Kidney glomerular epithelial cell (primary cell): ENCODE results near the gene IPO9.
"Not testable (repeated sequence)": the region's sequence is repeated elsewhere in the genome, so short reads cannot be mapped to it uniquely, and the experiment has no call there.

Source experiments
- DNase-seq: peaks from one replicate; lab custom pipeline; 2025; lab: John Stamatoyannopoulos, UW

The IPO9 gene

DNA sequence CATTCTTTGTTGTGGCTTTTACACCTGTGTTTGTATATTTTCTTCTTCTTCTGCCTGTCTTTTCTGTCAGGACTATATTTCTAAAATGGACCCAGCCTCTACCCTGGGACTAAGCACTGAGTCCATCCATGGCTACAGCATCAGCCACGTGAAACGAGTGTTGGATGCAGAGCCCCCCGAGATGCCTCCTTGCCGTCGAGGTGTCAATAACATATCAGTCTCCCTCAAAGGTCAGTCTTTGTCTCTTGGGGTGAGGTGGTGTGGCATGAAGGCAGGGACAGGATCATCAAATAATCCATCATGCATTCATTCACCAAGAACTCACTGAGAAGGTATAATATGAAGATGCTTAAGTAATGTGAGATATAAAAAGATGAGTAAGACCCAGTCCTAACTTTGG is 19.1 kb upstream of the IPO9 start:
- no peak for DNase-seq

DNA sequence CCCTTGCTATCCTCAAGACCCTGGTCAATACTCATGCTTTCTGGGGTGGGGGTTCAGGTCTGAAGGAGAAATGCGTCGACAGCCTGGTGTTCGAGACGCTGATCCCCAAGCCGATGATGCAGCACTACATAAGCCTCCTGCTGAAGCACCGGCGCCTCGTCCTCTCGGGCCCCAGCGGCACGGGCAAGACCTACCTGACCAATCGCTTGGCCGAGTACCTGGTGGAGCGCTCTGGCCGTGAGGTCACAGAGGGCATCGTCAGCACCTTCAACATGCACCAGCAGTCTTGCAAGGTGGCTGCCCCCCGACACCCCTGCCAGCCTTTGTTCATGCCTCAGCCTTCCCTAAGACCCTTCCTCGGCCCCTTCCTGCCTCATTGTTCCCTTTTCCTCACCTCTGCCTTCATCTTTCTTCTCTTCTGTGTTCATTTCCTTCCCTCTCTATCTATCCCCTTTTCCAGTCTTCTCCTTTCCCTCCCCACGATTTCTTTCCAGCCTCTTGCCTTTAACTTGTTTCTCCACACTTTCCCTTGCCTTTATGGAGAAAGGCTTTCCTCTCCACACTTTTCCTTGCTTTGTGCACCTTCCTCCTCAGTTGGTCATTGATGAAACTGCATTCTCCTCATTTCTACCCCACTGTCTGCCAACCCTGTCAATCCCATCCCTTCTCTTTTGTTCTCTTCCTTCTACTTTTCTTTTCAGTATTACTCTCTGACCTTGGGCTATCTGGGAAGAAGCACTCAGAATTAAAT is 18.3 kb upstream of the IPO9 start:
- no peak for DNase-seq

DNA sequence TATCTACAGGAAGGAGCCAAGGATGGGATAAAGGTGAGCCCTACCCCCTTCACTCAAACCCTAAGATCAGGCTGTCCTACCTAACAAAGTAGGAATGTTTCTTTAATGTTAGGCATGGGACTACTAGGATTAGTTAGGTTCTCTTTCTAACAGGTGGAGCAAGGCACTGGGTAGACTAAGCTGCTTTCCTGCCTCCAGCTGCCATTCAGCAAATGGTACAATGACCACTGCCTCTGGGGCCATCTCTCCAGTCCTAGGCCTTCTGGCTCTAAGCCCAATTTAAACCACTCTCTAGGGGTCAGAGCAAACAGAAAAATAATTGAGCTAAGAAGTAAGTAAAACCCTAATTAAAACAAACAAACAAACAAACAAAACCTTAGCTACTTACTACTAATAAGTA is 15.7 kb upstream of the IPO9 start:
- no peak for DNase-seq

DNA sequence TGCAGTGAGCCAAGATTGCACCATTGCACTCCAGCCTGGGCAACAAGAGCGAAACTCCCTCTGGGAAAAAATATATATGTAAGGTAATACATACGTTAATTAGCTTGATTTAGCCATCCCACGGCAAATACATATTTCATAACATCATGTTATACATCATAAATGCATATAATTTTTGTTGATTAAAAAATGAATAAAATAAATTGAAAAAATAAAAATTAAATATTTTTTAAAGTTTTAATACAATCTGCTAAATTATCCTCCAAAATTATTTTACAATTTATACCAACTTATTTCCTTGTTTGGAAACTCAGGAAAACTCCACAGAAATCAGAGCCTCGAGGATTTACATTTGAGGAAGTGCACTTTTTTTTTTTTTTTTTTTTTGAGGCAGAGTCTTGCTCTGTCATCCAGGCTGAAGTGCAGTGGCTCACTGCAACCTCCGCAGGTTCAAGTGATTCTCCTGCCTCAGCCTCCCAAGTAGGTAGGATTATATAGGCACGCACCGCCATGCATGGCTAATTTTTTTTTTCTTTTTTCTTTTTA is 12.6 kb upstream of the IPO9 start:
- DNase-seq, result no peak

DNA sequence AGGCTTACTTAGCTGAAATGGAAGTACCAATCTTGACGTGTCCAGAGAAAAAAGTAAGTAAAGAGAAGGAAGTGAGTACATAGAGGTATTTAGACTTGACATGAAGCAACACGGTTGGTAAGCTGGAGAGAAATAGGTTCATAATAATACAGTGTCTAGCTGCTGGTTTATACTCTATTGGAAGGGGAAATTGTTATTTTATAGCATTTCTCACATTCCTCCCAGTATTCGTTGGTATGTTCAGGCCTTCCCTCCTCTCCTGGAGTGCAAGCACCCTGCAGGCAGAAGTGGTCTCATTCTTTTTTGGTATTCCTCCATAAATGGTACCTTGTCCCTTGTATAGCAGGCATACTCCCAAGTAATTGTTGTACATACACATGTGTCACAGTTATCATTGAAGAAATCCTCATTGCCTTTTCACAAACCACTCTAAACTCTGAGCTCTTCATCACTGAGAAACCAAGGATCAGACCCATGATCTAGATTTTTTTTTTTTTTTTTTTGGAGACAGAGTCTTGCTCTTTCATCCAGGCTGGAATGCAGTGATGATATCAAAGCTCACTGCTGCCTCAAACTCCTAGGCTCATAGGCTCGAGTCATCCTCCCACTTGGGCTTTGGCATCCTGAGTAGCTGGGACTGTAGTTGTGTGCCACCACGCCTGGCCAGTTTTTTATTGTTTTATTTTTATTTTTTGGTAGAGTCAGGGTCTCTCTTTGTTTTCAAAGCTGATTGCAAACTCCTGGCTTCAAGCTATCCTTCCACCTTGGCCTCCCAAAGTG is 9.8 kb upstream of the IPO9 start:
- DNase-seq, result no peak

DNA sequence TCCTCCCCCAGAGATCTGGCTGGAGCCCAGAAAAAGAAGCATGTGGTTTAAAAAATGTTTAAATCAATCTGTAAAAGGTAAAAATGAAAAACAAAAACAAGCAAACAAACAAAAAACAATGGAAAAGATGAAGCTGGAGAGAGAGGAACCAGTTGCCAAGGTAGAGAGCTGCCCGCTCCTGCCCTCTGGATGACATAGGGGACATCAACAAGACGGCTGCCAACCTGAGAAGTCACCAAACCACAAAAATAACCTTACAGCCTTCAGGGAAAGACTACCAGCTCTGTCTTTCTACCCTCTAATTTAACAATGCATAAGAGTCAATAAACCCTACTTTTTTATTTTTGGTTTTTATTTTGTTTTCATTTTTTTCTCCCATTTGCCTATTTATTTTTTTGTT is 8.5 kb upstream of the IPO9 start:
- DNase-seq, result no peak

DNA sequence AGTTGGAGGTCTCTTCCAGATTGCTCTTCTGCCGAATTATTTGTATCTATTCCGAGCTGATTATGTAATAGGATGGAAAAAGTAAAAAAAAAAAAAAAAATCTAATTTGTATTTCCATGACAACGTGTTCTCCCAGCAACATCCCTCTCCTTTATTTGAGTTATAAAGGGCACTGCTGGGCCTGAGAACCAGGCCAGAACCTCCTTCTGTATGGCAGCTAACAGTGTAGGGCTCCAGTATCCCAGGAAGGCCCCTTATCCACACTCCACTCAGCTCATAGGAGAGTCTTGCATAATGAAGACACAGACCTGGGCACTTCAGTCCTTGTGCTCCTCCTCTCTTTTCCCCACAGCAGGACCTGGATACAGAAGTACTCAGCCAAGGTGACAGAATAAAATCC is 3.7 kb upstream of the IPO9 start:
- DNase-seq, result no peak

DNA sequence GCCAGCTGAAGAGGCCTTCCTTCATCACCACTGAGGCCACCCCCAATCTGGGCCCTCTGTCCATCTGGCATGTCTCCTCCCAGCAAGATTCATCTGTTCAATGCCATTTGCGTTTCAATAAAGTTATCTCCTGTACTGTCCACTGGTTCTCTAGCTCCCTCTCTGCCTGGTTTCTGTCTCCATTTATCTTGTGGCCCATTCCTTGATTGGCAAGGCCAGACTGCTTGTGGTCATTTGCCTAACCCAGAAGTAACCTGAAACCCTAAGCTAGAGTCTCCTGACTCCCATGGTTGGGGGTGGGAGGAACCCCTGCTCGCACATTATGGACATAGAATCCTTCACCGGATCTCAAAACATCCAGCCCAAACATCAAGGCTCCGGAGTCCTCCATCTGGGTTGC is 2.1 kb upstream of the IPO9 start:
- no peak for DNase-seq

DNA sequence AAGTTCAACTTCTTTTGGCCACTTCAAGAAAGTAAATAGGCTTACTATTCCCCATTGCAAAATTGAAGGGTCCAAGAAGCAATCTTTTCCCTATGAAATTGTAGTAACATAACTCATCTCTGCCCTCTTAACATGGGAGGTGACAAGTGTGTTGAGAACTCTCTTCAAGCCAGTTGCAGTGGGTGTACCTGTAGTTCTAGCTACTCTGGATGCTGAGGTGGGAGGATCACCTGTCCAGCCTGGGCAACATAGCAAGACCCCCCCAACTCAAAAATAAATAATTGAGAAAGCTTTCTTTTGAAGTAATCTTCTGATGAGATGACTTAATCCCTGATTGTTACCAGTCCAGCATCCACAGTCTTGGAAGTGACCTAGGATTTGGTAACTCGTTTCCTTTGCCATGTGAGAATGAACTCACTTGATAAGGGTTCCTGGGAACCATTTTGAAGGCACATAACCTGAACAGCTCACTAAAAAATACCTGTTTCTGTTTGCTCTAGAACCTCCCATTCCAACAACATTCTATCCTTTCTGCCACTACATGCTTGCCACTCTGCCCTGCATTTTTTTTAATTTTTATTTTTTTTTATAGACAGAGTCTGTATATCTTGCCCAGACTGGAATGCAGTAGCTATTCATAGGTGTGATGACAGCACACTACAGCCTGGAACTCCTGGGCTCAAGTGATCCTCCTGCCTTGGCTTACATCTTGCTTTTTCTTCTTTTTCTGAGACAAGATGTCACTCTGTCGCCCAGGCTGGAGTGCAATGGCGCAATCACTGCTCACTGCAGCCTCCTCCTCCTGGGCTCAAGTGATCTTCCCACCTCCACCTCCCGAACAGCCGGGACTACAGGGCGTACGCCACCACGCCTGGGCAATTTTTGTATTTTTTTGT is 1.4 kb upstream of the IPO9 start:
- no peak for DNase-seq

DNA sequence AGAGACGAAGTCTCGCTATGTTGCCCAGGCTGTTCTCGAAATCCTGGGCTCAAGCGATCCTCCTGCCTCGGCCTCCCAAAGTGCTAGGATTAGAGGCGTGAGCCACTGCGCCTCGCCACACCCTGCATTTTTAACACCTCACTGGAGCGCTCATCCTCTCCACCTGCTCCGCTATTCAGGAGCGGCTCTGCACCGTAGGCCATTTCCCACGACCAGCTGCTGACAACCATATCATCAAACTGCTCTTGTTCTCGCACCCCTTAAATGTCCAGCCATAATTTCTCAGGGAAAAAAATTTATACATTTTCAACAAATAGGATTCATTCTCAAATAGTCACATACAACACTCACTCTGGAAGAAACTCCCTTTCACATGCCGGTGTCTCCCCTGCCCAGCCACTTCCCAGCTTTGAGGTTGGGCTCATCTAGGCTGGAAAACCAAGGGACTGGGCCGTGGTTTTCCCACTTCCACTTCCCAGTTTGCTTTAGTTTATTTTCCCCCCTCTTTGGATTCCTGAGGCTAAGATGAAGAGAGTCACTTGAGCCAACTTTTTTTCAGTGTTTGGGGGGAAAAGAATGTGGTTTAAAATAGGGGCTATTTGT is 639 bp upstream of the IPO9 start:
- DNase-seq, result no peak

DNA sequence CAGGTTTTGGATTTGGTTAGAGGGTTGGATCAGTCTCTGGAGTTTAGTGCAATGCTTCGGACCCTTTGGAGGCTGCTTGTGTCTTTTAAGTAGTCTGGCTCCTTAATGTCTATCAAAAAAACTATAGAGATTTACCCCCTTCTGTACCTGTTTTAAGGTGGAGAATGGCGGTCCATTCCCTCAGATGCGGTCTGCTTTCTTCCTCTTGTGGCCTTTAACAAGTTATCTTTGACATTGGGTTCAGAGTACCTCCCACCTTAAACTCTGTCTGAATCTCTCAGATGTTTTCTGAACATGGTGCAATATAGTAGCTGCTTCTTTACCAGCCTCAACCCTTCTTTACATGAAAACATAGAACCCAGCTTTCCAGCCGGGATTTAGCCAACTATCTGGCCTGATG is 2.4 kb downstream of the IPO9 start:
- no peak for DNase-seq

DNA sequence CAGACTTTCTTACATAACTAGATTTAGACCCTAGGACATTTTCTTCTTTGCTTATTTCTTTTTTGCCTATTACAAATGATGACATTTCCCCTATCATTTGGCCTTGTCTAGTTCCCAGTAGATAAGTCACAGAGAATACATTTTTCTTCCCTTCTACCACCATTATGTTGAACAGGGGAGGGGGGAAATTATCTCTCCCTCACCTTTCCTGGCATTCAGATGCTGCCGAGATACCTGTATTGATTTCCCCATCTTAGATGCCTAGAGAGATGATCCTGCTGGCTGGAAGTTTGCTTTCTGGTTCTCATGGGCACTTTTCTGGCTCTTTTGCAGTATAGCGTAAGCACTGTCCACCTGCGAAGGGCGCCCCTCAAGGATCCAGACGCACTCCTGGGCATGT is 5.7 kb downstream of the IPO9 start:
- DNase-seq, result no peak

DNA sequence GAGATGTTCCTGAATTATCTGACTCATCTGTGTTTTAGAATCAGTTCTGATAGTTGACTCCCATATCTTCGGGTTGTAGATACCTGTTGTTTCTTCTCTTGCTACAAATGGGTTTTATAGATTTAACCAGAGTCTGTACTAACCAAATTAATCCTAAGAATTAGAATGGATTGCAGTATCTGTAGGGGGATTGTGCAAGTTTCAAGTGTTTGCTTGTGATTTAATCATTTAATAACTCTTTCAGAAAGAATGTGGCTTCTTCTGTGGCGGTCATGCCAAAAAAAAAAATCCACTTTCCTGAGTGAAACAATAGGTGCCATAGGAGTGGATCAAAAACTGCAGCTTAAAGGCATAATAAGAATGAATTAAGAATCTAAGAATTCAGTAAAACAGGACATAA is 9.4 kb downstream of the IPO9 start:
- no peak for DNase-seq

DNA sequence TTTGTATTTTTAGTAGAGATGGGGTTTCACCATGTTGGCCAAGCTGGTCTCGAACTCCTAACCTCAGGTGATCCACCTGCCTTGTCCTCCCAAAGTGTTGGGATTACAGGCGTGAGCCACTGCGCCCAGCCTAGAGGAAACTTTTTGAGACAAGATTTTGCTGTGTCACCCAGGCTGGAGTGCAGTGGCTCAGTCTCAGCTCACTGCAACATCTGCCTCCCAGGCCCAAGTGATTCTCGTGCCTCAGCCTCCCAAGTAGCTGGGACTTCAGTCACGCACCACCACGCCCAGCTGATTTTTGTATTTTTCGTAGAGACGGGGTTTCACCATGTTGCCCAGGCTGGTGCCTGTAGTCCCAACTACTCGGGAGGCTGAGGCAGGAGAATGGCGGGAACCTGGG is 10.1 kb downstream of the IPO9 start:
- not testable (repeated sequence) for DNase-seq

DNA sequence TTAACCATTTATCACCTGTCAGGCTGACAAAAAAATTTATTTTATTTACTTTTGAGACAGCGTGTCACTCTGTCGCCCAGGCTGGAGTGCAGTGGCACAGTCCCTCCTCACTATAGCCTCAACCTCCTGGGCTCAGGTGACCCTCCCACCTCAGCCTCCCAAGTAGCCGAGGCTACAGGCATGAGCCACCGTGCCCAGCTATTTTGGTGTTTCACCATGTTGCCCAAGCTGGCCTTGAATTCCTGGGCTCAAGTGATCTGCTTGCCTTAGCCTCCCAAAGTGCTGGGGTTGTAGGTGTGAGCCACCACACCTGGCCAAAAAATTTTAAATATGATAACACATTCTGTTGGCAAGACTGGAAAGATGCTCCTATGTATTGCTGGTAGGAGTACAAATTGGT is 11.1 kb downstream of the IPO9 start:
- DNase-seq, result no peak

DNA sequence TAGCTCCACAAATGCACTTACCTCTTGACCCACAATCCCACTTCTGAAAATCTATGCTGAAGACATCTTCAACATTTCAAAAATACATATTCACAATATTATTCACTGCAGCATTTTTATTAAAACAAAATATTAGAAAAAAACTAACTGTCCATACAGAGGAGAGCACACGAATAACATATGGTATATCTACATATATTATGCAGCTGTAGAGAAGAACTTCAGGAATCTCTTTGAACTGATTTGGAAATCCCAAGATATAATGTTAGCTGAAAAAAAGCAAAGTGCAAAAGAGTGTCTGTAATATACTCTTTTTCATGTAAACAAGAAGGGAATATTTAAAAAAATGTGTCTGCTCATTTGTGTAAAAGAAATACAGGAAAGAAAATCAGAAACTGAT is 11.5 kb downstream of the IPO9 start:
- DNase-seq, result no peak

DNA sequence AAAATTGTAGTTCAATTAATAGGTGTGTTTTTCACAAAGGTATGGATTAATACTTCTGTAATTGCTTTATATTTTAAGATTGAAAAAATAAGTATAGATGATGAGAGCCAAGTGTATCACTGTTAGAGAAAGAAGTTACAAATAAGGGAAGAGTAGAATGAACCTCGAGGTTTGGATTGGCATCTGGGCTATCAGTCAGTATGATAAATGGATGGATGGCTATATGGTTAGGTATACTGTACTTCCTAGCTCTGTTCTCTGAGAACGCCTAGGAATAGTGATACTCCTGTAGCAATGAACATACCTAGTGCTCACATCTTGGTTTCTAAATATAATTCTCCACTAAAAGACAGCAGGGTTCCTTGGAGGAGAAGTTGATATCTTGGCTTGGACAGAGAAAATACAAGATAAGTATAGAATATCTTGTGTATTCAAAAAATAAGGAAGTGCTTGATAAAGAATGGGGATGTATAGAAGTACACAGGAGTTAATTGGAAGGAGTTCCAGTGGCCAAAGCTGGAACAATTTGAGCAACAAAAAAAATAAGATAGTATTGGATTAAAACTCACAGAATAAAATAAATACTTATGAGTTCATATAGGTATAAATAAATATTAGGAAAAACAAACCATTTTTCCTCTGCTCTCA is 12.4 kb downstream of the IPO9 start:
- no peak for DNase-seq

DNA sequence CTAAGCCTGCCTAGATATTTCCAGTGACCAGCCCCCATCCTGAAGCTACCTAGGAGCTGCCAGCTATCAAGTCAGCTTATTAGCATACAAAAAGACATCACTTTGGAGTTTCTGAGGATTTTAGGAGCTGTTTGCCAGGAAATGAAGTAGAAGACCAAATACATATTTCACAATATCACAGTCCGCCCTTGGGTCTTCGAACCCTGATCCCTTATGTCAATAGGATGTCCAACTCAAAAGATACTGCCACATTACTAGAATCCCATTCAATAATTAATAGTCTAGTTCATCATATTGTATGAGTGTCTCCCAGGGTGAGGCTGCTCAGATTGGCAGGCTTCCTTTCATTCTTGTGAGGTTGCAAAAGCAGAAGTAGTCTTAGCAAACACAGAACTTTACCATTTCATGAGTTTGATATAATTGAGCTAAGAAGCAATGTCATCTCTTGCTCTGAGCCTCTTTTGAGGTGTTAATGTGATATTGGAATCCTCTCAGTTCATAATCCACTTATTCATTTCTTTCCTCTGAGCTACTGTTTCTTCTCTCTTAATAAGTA is 13.6 kb downstream of the IPO9 start:
- DNase-seq, result no peak

DNA sequence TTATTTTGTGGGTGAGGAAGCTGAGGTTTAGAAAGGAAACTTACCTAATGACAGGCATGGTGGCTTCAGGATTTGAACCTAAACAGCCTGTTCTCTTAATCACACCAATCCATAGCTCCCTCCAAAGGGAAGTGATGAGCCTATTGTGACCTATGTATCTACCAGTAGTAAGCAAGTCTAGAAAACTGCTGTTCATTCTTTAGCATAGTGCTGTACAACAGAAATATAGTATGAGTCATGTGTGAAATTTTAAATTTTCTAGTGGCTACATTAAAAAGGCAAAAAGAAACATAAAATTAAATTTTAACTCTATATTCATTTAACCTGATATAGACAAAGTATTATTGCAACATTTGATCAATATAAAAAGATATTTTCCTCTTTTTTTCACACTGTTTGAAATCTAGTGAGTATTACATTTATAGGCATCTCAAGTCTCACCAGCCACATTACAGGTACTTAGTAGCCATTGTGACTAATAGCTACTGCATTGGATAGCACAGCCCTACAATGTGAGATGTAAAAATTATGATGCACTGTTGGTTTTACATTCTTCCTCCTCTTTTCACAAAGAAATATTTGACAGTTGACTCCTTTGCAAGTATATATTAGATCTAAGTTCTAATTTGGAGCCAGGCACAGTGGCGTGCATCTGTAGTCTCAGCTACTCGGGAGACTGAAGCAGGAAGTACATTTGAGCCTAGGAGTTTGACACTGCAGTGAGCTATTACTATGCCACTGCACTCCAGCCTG is 16.6 kb downstream of the IPO9 start:
- DNase-seq, result no peak

DNA sequence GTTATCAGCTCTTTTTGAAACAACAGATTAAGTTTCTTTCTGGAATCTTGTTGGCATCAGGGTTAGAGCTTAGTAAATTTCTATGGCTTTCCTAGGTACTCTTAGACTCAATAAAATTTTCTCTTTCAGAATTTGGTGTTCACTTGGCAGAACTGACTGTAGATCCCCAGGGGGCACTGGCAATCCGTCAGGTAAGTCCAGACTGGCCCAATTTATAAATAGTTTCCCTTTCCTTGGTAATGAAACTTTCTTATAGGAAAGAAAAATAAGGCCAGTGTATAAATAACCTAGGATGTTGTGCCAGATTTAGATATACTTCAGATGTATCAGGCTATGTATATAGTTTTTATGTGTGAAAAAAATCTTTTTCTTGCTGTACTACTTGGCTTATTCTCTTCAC is 18.2 kb downstream of the IPO9 start:
- no peak for DNase-seq
